K562 (cell line): Measurements from ENCODE around the gene PRR11. TPM values are rescaled to one million over a fixed set of nuclear protein-coding genes. Genes with fewer than 3 reads are reported as not detected.

Source experiments
- ATAC-seq: fragments of 200-7000 bp; cut with Tn5 transposase; 3 replicates; pipeline ENCODE4 v1.9.1; 2020; ENCODE audit warnings: moderate library complexity
- BruUV-seq: library from RNA; stranded (reverse); fragments of 400-500 nt; replicated peaks from 2 replicates; lab custom pipeline; 2021; lab: Mats Ljungman, UMichigan
- CTCF ChIA-PET: fragments of 300-600 bp; formaldehyde crosslinking; extraction: SDS; loops from one replicate; lab custom pipeline; 2021; ENCODE audit warnings: low intra/inter-chr PET ratio; lab: Yijun Ruan, JAX
- POLR2A ChIA-PET: fragments of 300-600, 350-650 bp; sonication (Branson Sonifier 250); formaldehyde crosslinking; extraction: SDS; loops from one replicate; lab custom pipeline; 2021; ENCODE audit warnings: antibody characterized with exemption, inconsistent platforms; lab: Yijun Ruan, JAX
- DNase-seq, 4 experiments: peaks; one replicate each; pipeline versions ENCODE4 v3.0.0 to v3.0.0-alpha.2; 2011 to 2018; ENCODE audit warnings: low spot score in 3 of 4, mixed read lengths in 3 of 4; ENCODE audit errors: extremely low read depth in 1 of 4
- FAIRE-seq: peaks from 2 replicates; lab custom pipeline; 2011; peaks lifted over from hg19 to GRCh38; lab: Jason Lieb, UNC
- H2AFZ ChIP-seq: 2 replicates; pipeline ENCODE4 v1.6.0; 2011; ENCODE audit warnings: low read depth, low read length, control low read depth, inconsistent platforms
- H3K27ac ChIP-seq: fragments of 200-600 bp; 3 replicates; pipeline ENCODE4 v1.8.0; 2011; ENCODE audit warnings: low read depth, mild to moderate bottlenecking, control low read depth, inconsistent platforms, low read length, moderate library complexity, mixed read lengths; ENCODE audit errors: extremely low read depth
- H3K27me3 ChIP-seq, 2 experiments: fragments of 300-600 bp in 1 of 2; 2 replicates in 1 of 2; 3 replicates in 1 of 2; pipeline versions ENCODE4 v1.6.0 to v1.8.0; 2011; ENCODE audit warnings: inconsistent platforms in 2 of 2, low read length in 2 of 2, mild to moderate bottlenecking in 1 of 2, mixed read lengths in 1 of 2, moderate library complexity in 1 of 2; ENCODE audit not compliant: control insufficient read depth in 2 of 2, insufficient read depth in 2 of 2
- H3K36me3 ChIP-seq: fragments of 300-600 bp; 3 replicates; pipeline ENCODE4 v1.8.0; 2011; ENCODE audit warnings: mild to moderate bottlenecking, low read length, inconsistent platforms; ENCODE audit not compliant: control insufficient read depth, insufficient read depth
- H3K4me1 ChIP-seq, 2 experiments: fragments of 200-600 bp in 1 of 2; replicated peaks in 1 of 2; 2 replicates in 1 of 2; 3 replicates in 1 of 2; pipeline versions ENCODE4 v1.5.1 to v1.8.0; 2011; ENCODE audit warnings: inconsistent platforms in 2 of 2, low read length in 2 of 2, mild to moderate bottlenecking in 1 of 2, mixed read lengths in 1 of 2, moderate library complexity in 1 of 2; ENCODE audit not compliant: control insufficient read depth in 2 of 2, insufficient read depth in 2 of 2
- H3K4me2 ChIP-seq: 2 replicates; pipeline ENCODE4 v1.6.1; 2011; ENCODE audit warnings: low read length, control low read depth, inconsistent platforms, mixed read lengths; ENCODE audit not compliant: insufficient read depth
- H3K4me3 ChIP-seq: fragments of 200-600 bp; sonication (generic), shearing (Covaris generic); 2 replicates; pipeline ENCODE4 v1.5.1; 2016; ENCODE audit warnings: control low read depth, inconsistent platforms
- H3K79me2 ChIP-seq: fragments of 200-600 bp; 3 replicates; pipeline ENCODE4 v1.8.0; 2011; ENCODE audit warnings: low read length, inconsistent platforms; ENCODE audit not compliant: control insufficient read depth, insufficient read depth
- H3K9ac ChIP-seq, 2 experiments: 2 replicates each; pipeline versions ENCODE4 v1.6.0 to v1.6.1; 2011; ENCODE audit warnings: low read depth in 2 of 2, low read length in 2 of 2, control low read depth in 1 of 2, inconsistent platforms in 1 of 2, mild to moderate bottlenecking in 1 of 2, mixed read lengths in 1 of 2; ENCODE audit not compliant: insufficient read depth in 1 of 2
- H3K9me1 ChIP-seq: one replicate; pipeline ENCODE4 v1.6.0; 2011; ENCODE audit warnings: inconsistent platforms, mild to moderate bottlenecking, low read length, moderate library complexity; ENCODE audit not compliant: control insufficient read depth, insufficient read depth
- H3K9me3 ChIP-seq: replicated peaks from 2 replicates; pipeline ENCODE4 v1.5.1; 2011; ENCODE audit warnings: low read depth, low read length, inconsistent platforms; ENCODE audit not compliant: control insufficient read depth, insufficient read depth
- H4K20me1 ChIP-seq: replicated peaks from 2 replicates; pipeline ENCODE4 v1.6.1; 2011; ENCODE audit warnings: low read length, inconsistent platforms, mixed read lengths; ENCODE audit not compliant: control insufficient read depth, insufficient read depth
- ATF7 ChIP-seq: fragments of 450-650 bp; IDR thresholded peaks from 2 replicates; pipeline ENCODE4 v1.7.1; 2014; ENCODE audit warnings: mild to moderate bottlenecking, moderate library complexity
- CBFA2T2 ChIP-seq: fragments of 450-650 bp; conservative IDR thresholded peaks from 2 replicates; pipeline ENCODE4 v1.6.1; 2017; ENCODE audit warnings: mild to moderate bottlenecking
- CREB5 ChIP-seq: fragments of 250-450 bp; sonication (Bioruptor Pico); IDR thresholded peaks from 2 replicates; pipeline ENCODE4 v1.5.0; 2020; ENCODE audit warnings: mild to moderate bottlenecking
- DMBX1 ChIP-seq: fragments of 250-450 bp; sonication (Bioruptor Pico); IDR thresholded peaks from 2 replicates; pipeline ENCODE4 v1.8.0; 2022; ENCODE audit warnings: inconsistent platforms, mild to moderate bottlenecking, moderate library complexity, borderline replicate concordance
- EHMT2 ChIP-seq: fragments of 450-650 bp; IDR thresholded peaks from 2 replicates; pipeline ENCODE4 v1.6.1; 2018; ENCODE audit warnings: antibody characterized with exemption
- GABPB2 ChIP-seq: fragments of 250-450 bp; sonication (Bioruptor Pico); conservative IDR thresholded peaks from 2 replicates; pipeline ENCODE4 v1.5.1; 2021; ENCODE audit warnings: mild to moderate bottlenecking
- L3MBTL2 ChIP-seq: fragments of 450-650 bp; IDR thresholded peaks from 2 replicates; pipeline ENCODE4 v1.6.1; 2016; ENCODE audit warnings: mild to moderate bottlenecking, moderate library complexity
- PRMT5 ChIP-seq: sonication (generic); formaldehyde crosslinking; IDR thresholded peaks from 2 replicates; pipeline ENCODE4 v1.5.0; 2020; ENCODE audit warnings: missing genetic modification reagents
- PURB ChIP-seq: sonication (generic); formaldehyde crosslinking; IDR thresholded peaks from 2 replicates; pipeline ENCODE4 v1.9.0; 2021; ENCODE audit warnings: low read depth, mild to moderate bottlenecking, missing genetic modification reagents
- TBP ChIP-seq: optimal IDR thresholded peaks from 2 replicates; pipeline ENCODE3; 2011; ENCODE audit warnings: low read depth, low read length, improper control_type of control experiment
- THRA ChIP-seq: fragments of 450-650 bp; IDR thresholded peaks from 2 replicates; pipeline ENCODE4 v1.6.1; 2017; ENCODE audit warnings: mild to moderate bottlenecking, moderate library complexity
- ZNF324 ChIP-seq: fragments of 250-450 bp; sonication (Bioruptor Pico); IDR thresholded peaks from 2 replicates; pipeline ENCODE4 v1.4.0; 2020; ENCODE audit warnings: mild to moderate bottlenecking
- in situ Hi-C: fragments of 300-500 bp; cut with MboI; formaldehyde crosslinking; loops from 4 replicates; pipeline ENCODE4 v1.15.0; 2018; ENCODE audit warnings: inconsistent platforms, mixed read lengths
- intact Hi-C: fragments of 100-400 bp; cut with micrococcal nuclease; formaldehyde crosslinking; loops from 2 replicates; pipeline ENCODE4 v1.14.2; 2022
- polyA plus RNA-seq, 8 experiments: library from polyadenylated mRNA; depleted of rRNA in 4 of 8; stranded (reverse) in 5 of 8; unstranded in 3 of 8; fragments of >200 nt; fragmentation: Nextera tagmentation in 2 of 8; fragmentation: Illumina TruSeq in 1 of 8; extraction: Ambion mirVana in 2 of 8; extraction: Trizol in 1 of 8; gene quantifications; 2 replicates each; pipeline versions ENCODE4 v1.2.1 to v1.2.3, GENCODE V29; 2011 to 2014; ENCODE audit warnings: inconsistent platforms in 1 of 8, missing spikeins in 1 of 8
- total RNA-seq, 7 experiments: library from RNA; depleted of rRNA in 6 of 7; stranded (reverse); fragments of >200 nt in 6 of 7; fragmentation: Illumina TruSeq in 2 of 7; extraction: Trizol in 2 of 7; gene quantifications; 2 replicates each; pipeline versions ENCODE4 v1.2.1 to v1.2.3, GENCODE V29; 2011 to 2021; ENCODE audit warnings: low replicate concordance in 1 of 7
- TF ChIP-seq, protein P1 (sequence below): sonication (generic); formaldehyde crosslinking; IDR thresholded peaks from 2 replicates; pipeline ENCODE4 v1.8.0; 2022; ENCODE audit warnings: mild to moderate bottlenecking, missing genetic modification reagents

Gene PRR11
- total and polyA plus RNA-seq, 9 of the 15 experiments (the other 6 are each of a cell fraction or from before 2014, with no cell fraction given) = 13.3 to 75.2 (median 46.4) TPM

DNA sequence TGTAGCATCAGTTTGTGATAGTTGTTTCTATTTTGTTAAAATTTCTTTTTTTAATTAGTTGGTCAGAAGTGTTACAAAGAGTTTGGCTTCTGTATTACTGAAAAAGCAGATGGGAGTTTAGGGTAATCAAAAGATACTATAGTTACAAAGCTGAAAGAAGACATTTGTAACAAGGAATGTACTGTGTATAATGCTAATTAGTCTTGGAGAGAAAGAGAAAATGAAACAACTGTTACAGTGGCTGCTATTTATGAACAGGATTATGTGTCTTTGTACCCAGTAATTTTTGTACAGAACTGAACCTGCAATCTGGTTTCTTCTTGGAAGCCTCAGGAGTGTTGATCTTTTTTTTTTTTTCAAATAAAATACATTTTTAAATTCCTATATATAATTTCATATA is 79.1 kb downstream of the PRR11 start:
- no TSS peak for BruUV-seq
- no peak for DNase-seq
- H4K20me1 ChIP-seq = no peaks in the 10 kb centered on the region
- no peak overlapping the region for H3K9ac ChIP-seq
- intact Hi-C loops = no loop called here
- no peak overlapping the region for H3K4me2 ChIP-seq
- no peak overlapping the region for H3K27ac ChIP-seq
- no peak overlapping the region for H2AFZ ChIP-seq
- H3K9me3 ChIP-seq = no peaks in the 10 kb centered on the region
- FAIRE-seq = no peak
- no peaks in the 10 kb centered on the region for H3K79me2 ChIP-seq
- no peaks in the 10 kb centered on the region for H3K27me3 ChIP-seq
- CTCF ChIA-PET = no interaction called here
- ATAC-seq = no peak
- no peak for TF ChIP-seq PURB (CRISPR knock-in tag)
- no peak for TF ChIP-seq EHMT2
- no peak for TF ChIP-seq CREB5 (CRISPR knock-in tag)
- no peak for TF ChIP-seq ATF7
- TF ChIP-seq, protein P1, sequence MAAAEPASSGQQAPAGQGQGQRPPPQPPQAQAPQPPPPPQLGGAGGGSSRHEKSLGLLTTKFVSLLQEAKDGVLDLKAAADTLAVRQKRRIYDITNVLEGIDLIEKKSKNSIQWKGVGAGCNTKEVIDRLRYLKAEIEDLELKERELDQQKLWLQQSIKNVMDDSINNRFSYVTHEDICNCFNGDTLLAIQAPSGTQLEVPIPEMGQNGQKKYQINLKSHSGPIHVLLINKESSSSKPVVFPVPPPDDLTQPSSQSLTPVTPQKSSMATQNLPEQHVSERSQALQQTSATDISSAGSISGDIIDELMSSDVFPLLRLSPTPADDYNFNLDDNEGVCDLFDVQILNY (CRISPR knock-in tag) = no peak
- TF ChIP-seq CBFA2T2 = no peak
- TF ChIP-seq L3MBTL2 = no peak
- TF ChIP-seq ZNF324 = no peak
- TF ChIP-seq GABPB2 (CRISPR knock-in tag) = no peak
- no peak for TF ChIP-seq TBP
- TF ChIP-seq DMBX1 = no peak
- no peak for TF ChIP-seq THRA
- TF ChIP-seq PRMT5 (CRISPR knock-in tag) = no peak
- no peaks in the 10 kb centered on the region for H3K36me3 ChIP-seq
- no peak overlapping the region for H3K4me3 ChIP-seq
- in situ Hi-C loops = no loop called here
- no peaks in the 10 kb centered on the region for H3K4me1 ChIP-seq
- POLR2A ChIA-PET = no interaction called here
- H3K9me1 ChIP-seq = no peaks in the 10 kb centered on the region
